Measurements from ENCODE around the gene LHX4. TPM values are rescaled to one million over a fixed set of nuclear protein-coding genes. Genes with fewer than 3 reads are reported as not detected.

The LHX4 gene
- polyA plus RNA-seq, 1 donor, result 4.6 TPM

DNA sequence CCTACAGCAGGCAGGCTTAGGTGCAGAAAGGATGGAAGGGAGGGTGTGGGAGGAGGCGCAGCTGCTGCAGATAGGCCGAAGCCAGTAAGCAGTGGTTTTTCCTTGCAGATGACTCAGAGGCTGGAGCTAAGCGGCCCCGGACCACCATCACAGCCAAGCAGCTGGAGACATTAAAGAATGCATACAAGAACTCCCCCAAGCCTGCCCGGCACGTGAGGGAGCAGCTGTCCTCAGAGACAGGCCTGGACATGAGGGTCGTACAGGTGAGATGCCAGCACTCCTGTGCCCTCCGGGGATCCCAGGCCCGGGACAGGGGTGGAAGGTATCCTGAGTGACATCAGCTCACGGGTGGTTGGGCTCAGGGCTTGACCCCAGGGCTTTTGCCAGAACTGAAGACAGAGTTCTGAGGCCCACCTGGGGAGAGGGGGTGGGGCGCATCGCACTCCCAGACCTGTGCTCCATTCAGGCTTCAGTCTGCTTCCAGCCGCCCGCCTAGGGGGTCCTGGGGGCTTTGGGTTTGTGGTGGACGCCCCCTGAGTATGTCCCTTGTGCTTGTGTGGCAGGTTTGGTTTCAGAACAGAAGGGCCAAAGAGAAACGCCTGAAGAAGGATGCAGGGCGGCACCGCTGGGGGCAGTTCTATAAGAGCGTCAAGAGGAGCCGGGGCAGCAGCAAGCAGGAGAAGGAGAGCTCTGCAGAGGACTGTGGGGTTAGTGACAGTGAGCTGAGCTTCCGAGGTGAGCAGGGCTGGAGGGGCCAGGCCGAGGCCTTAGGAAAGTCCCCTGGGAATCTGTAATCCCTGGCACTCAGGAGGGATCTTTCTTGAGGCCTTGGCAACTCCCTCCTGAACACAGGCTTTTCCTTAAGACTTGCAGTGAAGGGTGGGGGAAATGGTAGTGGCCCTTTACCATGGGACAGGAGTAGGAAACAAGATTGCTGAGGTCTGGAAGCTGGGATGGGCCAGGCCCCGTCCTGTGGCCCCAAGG, 41.5 kb downstream of the LHX4 start:
- DNase-seq, result peak; percentile 45

DNA sequence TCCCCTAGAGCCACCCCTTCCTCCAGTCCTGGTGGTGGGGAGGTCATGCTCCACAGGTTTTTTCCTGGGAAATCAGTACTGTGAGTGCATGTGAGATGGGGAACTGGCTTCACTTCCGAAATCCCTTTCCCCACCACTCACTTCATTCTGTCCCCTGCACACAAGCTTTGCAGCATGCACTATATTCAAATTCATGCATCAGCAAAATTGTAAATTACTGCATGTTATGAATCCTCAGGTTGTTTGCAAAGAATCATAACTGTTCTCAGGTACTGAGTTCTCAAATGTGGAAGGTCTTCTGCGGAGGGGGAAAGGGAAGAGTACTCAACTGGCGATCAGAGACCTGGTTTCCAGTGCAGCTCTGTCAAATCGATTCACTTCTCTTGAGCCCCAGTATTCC, 42.3 kb downstream of the LHX4 start:
- no peak for DNase-seq

DNA sequence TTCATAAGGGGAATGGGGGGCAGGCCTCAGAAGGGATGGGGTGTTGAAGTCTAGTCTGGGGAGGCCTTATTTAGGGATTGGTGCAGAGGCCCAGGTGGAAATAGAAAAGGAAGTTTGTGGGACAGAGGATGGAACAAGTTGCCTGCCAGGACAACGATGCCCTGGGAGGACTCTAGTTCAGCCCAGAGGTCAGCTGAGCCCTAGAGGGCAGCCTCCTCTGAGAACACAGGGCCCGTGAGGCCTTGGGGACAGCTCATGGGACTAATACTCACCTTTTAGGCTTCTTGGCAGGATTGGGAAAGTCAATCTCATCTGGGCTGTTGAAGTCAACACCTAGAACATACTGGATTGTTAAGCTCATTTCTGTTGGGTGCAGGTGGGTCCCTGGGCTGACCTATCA, 43.0 kb downstream of the LHX4 start:
- DNase-seq, result no peak

DNA sequence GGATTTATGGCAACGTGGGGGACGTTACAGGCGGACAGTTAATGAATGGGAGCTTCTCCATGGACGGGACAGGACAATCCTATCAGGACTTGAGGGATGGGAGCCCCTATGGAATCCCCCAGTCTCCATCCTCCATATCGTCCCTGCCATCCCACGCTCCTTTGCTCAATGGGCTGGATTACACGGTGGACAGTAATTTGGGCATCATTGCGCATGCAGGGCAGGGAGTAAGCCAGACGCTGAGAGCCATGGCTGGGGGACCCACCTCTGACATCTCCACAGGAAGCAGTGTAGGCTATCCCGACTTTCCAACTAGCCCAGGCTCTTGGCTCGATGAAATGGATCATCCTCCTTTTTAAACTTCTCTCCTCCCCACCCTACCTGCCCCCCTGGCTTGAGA, 44.2 kb downstream of the LHX4 start:
- DNase-seq, result no peak

DNA sequence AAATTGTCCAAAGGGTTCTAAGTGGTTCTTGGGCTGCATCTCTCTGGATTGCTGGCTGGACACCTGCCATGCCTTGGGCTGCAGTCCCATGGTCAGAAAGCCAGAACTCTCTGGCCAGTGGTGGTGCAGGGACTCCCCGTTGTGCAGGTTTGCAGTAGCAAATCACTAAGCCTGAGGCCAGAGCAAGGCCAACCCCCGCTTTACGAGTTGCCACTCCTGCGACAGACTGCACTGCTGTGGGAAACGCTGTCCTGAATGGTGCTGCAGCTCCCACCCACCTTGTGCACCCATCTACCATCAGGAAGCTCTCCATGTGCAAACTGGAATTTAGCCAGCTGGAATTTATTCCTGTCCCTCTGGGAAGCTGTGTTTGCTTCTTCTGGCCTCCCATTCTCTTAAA, 45.7 kb downstream of the LHX4 start:
- no peak for DNase-seq

DNA sequence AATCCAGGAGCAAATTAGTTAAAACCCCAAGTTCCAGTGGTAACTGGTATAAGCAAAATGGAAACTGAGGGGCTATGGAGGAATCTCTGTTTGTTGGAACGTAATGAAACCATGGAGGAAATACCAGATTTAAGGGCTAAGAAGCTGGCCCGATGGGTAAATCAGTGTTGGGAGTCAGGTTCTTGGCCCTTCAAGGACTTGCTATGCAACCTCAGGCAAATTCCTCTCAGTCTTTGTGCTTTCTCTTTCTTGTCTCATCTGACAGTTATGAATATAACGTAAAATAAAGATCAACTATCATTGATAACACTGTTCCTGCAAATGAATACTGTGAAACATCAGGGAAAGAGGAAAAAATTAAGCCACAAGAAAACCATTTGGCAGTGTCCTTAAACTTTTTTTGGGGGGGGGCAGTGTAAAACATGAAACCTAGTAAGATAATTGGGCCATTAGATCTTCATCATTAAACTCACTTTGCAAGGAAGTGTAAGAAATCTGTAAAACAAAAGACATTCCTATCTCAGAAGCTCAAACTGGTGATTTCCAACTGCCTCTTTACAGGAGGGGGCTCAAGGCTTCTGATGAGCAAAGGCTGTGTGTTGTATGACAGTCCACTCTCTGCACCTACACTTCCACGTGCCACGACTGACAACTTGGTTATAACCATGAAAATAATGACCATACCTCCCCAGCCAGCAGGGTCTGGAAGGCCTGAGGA, 47.6 kb downstream of the LHX4 start:
- DNase-seq, result no peak

DNA sequence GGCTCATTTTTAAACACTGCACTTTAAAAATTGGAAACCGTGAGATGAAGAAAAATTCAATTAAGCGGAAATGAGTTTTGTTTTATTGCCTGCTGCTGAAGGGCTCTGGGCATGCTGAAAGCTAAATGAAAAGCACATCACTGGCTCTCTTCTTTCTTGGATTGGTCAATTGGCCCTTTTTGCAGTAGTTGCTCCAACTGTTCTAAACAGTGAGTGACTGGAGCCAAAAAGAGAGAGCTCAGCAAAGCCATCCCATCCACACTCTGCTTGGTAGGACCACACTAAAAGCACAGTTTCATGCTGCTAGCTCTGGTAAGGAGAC, 48.1 kb downstream of the LHX4 start:
- DNase-seq, result no peak

DNA sequence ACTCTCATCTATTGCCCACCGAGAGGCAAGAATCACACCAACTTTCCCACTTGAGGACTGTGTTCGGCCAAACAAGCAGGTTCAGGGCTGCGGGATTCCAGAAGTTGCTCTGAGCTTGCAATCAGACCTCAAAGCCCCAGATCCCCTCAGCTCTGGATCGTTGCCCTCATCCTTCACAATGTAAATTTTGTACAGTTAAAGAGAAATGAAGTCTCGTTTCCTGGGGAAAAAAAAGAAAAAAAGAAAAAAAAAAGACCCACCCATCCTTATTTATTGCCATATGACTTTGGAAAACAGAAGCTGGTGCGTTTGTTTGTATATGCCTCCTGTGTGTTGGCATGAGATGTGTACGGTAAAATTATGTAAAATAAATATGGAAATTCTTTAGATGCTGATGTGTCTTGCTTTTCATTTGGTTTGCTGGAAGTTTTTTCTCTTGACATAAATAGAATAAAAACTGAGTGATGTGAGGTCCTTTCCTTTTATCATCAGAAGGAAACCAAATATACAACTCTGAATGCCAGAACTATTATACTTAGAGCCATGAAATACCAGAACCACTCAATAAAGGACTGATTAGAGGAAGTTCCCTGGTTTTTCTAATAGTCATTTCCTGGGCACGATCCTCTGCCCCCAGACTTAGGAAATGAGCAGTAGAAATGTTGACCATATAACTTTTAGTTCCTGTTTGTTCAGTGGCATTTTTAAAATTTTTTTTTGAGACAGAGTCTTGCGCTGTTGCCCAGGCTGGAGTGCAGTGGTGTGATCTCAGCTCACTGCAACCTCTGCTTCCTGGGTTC, 48.7 kb downstream of the LHX4 start:
- no peak for DNase-seq

DNA sequence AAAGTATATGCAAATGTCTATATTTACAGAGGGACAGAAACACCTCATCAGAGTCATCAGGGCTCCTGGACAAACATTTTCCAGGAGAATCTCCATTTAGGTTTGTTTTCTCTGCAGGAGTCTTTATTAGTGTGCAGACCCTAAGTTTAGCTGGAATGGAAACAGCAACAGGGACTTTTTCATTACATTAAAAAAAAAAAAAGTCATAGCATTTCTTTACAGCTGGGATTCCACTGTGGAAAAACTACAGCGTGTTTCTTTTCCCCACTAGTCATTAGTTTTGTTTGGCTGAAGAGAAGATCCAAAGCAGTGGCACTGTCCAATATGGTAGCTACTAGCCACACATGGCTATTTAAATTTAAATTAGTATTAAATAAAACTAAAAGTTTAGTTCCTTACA, 49.6 kb downstream of the LHX4 start:
- DNase-seq, result no peak

DNA sequence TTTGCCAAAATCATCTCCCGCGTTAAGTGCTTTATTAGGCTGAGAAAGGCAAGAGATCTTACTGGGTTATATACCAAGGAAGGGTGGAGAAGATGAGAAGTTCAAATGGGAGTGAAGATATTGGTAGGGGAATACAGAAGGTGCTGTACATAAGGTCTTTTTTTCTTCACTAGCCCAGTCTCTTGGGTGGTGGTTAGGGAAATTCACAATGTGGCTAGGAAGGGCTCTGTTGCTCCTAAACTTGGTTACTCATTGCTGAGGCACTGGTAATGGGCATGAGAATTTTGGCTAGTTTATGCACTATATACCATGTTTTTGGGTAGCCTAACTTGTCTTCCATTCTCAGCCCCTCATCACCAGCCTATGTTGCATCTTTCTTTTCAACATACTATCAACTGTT, 50.6 kb downstream of the LHX4 start:
- no peak for DNase-seq

DNA sequence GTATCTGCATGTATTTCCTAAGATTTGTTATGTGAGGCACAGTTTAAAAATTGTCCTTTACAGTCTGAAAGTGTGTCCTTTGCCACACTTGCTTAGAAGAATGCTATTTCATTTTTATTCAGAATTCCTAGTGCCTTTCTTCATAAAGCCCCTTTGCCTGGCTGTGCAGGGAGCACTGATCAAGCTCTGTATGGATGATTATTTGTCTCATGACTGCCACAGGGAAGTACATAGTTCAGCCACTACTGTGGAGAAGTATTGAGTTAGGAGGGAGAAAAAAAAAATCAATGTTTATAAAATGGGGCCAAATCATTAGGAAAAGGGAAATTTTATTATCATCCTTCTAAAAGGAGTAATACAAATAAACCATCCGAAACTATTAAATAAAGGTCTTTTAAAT, 51.4 kb downstream of the LHX4 start:
- no peak for DNase-seq

DNA sequence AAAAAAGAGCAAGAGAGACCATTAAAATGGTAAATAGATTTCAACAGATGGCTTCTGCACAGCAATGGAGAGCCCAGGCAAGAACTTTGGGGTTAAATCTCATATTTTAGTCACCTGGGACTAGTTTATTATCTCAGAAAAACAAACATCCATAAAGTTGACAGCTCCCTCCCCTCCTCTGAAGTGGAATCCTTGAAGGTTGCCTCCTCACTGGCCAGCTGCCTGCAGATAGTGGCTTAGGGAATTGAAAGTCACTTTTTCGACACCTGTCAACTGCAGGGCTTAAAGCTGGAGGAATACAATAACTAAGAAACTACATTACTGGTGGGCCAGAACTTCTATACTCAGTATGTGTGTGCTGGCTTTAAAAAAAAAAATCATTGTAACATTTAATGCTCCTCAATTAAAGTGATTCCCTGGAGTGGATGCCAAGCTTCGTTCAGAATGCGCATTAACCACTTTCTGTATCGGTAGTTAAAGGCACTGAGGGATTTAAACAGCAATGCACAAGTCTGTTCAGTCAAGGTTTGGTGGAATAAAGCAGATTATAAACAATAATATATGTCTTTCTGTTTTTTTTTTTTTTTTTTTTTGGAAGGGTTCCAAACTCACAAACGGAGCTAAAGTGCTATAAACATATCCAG, 52.5 kb downstream of the LHX4 start:
- DNase-seq, result no peak

DNA sequence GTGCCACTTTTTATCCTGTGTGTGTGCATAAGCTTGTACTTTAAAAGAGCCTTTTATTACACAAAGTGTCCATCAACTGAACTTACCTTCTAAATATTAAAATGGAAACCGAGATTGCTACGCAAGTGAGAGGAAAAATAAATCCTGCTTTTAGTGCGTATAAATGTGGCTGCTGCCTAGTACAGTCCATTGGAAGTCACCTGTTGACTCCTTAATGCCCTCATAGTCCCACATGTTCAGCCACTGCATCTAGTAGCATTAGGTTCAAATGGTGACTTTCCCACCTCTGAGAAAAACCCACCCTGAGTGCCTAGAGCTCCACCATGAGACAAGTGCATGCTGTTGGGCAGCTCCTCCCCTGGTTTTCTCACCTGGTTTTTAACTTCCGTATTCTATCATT, 53.0 kb downstream of the LHX4 start:
- no peak for DNase-seq

DNA sequence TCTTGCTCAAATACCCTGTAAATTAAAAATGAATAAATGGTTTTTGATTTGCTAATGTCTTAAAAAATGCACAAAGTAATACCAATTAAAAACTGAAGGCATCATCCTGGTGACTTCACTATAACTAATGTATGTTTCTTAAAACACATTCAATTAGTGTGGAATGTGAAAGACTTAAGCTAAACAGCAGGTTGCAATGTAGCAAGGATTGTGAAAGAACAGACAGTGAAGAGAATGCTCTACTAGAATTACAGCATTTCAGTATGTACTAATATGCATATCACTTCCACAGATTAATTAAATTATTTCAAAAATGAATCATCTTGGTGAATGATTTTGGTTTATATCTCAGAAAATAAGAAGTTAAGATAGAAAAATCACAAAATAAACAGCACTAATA, 56.4 kb downstream of the LHX4 start:
- no peak for DNase-seq

DNA sequence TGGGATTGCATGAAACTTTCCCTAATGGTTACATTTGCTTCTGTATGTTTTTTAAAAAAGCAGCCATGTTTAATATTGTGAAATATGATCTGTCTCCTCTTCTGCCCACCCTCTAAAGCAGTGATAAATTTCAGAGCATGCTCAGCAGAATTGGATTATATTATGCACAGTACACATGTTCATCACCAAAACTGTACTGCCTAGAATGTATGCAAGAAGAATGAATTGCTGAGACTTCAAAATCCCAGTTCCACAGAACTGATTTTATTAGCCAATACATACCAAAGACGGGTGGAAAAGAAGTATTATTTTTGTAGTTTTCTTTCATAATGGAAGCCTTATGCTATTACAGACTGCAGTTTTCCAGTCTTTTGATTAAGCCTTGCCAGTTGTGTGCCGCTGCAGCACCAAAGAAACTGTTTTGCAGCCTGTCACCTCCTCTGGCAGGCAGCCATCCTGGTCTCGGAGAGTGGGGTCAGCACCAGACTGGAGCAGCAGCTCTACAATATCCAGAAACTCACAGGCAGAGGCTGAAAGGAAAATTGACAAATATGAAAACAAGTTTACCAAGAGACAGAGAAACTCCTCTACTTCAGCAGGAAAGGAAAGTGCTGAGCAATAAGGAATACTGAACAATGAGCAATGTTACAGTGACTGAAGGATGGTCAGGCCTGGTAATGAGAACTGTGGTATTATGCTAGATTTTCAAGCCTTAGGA, 58.1 kb downstream of the LHX4 start:
- DNase-seq, result no peak

DNA sequence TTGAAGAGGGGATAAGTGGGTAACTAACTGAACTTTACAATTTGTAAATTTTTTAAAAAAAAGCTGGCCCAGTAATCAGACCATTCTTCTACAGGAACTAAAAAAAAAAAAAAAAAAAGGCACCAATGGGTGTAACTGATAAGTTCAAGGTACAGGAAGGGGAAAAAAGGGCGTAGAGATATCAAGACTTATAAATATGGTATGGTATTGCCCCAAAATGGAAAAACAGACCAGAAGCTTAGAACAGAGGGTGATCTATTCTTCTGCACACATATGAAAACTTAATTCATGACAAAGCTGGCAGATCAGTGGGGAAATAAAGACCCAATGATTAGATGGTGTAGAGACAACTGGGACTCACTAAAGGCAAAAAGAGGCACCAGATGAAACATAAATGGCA, 58.9 kb downstream of the LHX4 start:
- no peak for DNase-seq

DNA sequence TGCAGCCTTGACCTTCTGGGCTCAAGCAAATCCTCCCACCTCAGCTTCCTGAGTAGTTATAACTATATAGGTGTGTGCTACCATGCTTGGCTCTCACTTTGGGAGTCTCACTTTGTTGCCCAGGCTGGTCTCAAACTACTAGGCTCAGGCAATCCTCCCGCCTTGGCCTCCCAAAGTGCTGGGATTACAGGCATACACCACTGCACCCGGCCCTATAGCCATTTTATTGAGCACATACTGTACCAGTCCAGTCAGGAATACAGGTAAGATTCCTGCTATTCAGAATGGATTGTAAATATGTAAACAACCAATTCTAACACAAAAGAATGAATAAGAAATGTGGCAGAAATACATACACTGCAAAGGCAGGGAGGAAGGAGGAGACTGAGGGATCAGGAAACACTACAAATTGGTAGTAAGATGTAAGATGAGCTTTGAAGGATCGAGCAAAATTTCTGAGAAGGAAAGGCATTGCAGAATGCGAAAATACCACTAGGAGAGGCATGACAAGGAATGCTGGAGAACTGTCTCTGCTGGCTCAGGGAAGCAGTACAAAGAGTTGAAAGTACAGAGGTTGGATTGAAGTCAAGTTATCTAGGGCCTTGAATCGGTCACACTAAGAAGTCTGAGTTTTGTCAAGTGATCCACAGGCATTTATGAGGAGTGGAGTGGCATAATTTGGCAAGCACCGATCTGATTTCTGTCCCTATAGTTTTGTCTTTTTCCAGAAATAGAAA, 60.4 kb downstream of the LHX4 start:
- DNase-seq, result no peak

DNA sequence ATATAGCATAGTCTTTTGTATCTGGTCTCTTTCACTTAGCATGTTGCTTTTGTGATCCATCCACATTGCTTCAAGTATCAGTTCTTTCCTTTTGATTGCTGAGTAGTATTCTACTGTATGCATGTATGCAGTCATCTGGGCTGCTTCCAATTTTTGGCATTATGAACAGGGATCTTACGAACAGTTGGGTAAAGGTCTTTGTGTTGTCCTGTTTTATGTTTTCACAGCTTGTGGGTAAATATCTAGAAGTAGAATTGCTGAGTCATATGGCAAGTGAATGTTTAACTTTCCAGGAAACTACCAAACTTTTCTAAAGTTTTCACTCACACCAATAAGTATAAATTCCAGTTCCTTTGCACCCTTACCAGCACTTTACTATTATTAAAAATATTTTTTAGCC, 60.9 kb downstream of the LHX4 start:
- no peak for DNase-seq

DNA sequence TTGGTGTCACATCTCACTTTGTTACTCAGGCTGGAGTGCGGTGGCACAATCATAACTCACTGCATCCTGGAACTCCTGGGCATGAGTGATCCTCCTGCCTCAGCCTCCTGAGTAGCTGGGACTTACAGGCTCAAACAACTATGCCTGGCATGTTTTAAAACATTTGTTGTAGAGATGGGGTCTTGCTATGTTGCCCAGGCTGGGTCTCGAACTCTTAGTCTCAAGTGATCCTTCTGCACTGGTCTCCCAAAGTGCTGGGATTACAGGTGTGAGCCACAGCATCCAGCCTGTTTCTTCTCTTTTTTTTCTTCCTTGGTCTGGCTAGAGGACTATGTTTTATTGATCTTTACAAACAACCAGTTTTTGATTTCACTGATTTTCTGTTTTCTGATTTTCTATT, 64.6 kb downstream of the LHX4 start:
- DNase-seq, result no peak

DNA sequence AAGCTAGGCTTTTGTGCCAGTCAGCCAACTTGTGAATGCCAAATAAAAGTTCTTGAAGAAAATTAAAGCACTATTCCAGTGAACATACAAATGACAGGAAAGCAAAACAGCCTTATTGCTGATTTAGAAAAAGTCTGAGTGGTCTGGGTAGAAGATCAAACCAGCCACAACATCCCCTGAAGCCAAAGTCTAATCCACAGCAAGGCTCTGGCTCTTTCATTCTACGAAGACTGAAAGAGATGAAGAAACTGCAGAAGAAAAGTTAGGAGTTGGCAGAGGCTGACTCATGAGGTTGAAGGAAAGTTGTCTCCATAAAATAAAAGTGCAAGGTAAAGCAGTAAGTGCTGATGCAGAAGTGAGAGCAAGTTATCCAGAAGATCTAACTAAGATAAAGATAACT, 65.9 kb downstream of the LHX4 start:
- no peak for DNase-seq
